Activated T-cell treated with anti-CD3 and anti-CD28 coated beads, Interleukin-2, amount 50 U/mL, for 4 hours (primary cell): ENCODE results near the gene GRIA1. TPM values are rescaled to one million over a fixed set of nuclear protein-coding genes. Genes with fewer than 3 reads are reported as not detected.

Experiments
- ATAC-seq, 2 donors: fragments of 200-7000 bp; cut with Tn5 transposase; one replicate each; pipeline ENCODE4 v1.10.0; 2021
- DNase-seq: peaks from one replicate; pipeline ENCODE4 v3.0.0-alpha.2; 2020
- H3K27me3 Mint-ChIP-seq: one replicate; pipeline ENCODE4 v1.8.0; 2021; ENCODE audit warnings: low read depth, mixed read lengths
- H3K36me3 Mint-ChIP-seq: one replicate; pipeline ENCODE4 v1.8.0; 2022; ENCODE audit warnings: mixed read lengths; ENCODE audit not compliant: insufficient read depth
- H3K4me1 Mint-ChIP-seq: one replicate; pipeline ENCODE4 v1.8.0; 2021; ENCODE audit warnings: low read depth, mixed read lengths
- H3K4me3 Mint-ChIP-seq: one replicate; pipeline ENCODE4 v1.8.0; 2021; ENCODE audit warnings: mild to moderate bottlenecking, moderate library complexity, mixed read lengths
- H3K9me3 Mint-ChIP-seq: one replicate; pipeline ENCODE4 v1.8.0; 2021; ENCODE audit warnings: mixed read lengths
- total RNA-seq, 3 donors: library from RNA; stranded (reverse); gene quantifications; one replicate each; pipeline ENCODE4 v1.2.1, GENCODE V29; 2021

The GRIA1 gene
- not detected for total RNA-seq

DNA sequence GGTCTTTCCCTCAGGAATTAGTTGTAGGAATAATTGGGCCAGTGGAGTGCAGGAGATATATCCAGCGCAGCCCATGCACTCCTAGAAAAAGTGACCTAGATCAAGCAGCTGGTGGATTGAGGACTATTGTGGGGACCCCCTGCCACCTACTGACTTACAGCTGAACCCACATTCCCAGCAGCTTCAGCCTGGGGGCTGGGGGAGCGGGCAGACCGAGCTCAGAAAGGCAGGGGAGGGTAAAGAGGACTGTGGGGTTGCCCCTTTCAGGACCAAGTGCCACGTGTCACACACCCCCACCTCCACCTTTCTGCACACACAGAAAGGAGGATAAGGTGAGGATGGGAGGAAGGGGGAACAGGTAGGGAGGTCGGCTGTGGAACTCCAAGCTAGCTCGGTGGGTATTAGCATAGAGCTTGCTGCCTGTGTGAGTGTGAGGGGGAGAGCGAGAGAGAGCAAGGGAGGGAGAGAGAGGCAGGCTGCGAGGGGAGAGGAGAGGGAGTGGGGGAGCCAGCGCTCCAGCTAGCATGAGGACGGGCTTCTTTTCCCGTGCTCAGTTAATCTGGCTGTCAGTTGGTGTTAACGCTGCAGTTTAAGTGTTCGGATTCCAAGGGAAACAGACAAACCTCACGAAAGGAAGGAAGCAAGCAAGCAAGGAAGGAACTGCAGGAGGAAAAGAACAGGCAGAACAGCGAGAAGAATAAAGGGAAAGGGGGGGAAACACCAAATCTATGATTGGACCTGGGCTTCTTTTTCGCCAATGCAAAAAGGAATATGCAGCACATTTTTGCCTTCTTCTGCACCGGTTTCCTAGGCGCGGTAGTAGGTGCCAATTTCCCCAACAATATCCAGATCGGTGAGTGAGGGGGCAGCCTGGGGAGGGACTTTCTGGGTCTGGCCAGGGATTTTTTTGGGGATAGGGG is at the start of gene GRIA1:
TSS of gene GRIA1 (plus strand) at position 553 of the 920 bp plus-strand sequence.
- DNase-seq (no peak), ATAC-seq (no peak)
- peaks cover 27% of the 10 kb centered on the region for H3K27me3 Mint-ChIP-seq
- H3K4me1 Mint-ChIP-seq: no peaks in the 10 kb centered on the region
- H3K9me3 Mint-ChIP-seq: no peaks in the 10 kb centered on the region
- H3K4me3 Mint-ChIP-seq: no peak within 1 kb of the TSS
- H3K36me3 Mint-ChIP-seq: no peaks in the 10 kb centered on the region

- H3K9me3 Mint-ChIP-seq: no peaks in the 10 kb centered on the region
- no peaks in the 10 kb centered on the region for H3K27me3 Mint-ChIP-seq
- ATAC-seq: no peak
- no peak overlapping the region for H3K4me3 Mint-ChIP-seq
- no peaks in the 10 kb centered on the region for H3K4me1 Mint-ChIP-seq
- no peaks in the 10 kb centered on the region for H3K36me3 Mint-ChIP-seq
- DNase-seq: no peak
Observed at GRCh38 chr5:153445875-153446579, 44.4 kb upstream of the GRIA1 start.

DNA sequence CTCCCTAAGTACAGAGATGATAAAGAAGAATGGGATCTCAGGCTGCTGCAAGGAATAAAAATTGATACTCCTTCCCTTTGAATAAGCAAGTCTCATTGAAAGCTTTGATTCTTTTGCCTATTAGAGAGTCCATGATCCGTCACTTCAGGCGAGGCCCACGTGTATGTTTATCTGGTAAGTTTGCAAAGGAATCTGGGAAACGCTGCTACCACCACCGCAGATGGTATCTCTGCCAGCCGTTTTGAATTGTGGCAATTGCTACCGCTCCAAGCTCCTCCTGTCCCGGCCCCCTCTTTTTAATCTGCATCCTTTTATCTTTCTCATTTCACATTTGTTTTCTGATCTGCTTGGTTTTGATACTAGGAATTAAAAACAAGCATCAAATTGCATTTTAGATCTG is 42.9 kb upstream of the GRIA1 start:
- Mint-ChIP-seq H3K4me1 (no peaks in the 10 kb centered on the region), H3K36me3 (no peaks in the 10 kb centered on the region), H3K4me3 (no peak overlapping the region), H3K27me3 (no peaks in the 10 kb centered on the region), H3K9me3 (no peaks in the 10 kb centered on the region)
- DNase-seq (no peak), ATAC-seq (no peak)

GRCh38 chr5:153456354-153456753 is 34.1 kb upstream of the GRIA1 start:
- Mint-ChIP-seq H3K9me3 (no peaks in the 10 kb centered on the region), H3K36me3 (no peaks in the 10 kb centered on the region), H3K4me1 (no peaks in the 10 kb centered on the region), H3K4me3 (no peak overlapping the region), H3K27me3 (peaks cover 1% of the 10 kb centered on the region)
- ATAC-seq (no peak), DNase-seq (no peak)

DNA sequence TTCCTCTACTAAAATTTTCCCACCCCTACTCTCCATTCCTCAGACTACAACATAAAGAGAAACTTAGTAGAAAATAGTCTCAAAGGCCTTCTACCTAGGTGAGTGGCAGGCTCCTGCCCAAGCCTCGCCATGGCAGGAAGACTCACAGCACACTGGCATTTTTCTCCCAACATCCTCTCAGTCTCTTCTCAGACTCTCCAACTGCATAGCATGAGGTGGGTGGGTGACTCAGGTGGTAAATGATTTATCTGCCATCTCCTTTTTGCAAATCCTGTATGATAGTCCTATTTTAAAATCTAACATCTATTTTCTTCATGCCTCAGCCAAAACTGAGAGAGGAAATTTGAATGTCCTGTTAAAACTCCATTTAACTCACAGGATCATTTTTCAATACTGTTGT is 33.5 kb upstream of the GRIA1 start:
- Mint-ChIP-seq H3K36me3 (no peaks in the 10 kb centered on the region), H3K4me3 (no peak overlapping the region), H3K27me3 (peaks cover 1% of the 10 kb centered on the region), H3K4me1 (no peaks in the 10 kb centered on the region), H3K9me3 (no peaks in the 10 kb centered on the region)
- ATAC-seq (no peak), DNase-seq (no peak)

DNA sequence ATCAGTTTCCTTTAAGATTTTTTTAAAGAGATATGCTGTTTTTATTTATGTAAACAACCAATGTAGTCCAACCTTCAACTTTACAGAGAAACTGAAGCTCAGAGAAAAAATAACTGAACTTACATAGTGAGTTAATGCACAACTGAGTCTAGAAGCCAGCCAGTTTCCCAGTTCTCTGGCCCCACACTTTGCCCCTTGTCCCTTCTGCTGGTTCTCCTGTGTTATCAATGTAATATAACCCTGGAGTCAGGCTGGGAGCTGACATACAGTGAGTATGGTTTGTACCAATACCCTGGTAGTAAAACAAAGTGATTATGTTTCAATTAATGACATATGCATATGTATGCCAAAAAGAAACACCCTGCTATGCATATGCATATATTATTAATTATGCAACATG is 32.2 kb upstream of the GRIA1 start:
- DNase-seq: no peak
- no peaks in the 10 kb centered on the region for H3K36me3 Mint-ChIP-seq
- ATAC-seq: no peak
- no peaks in the 10 kb centered on the region for H3K9me3 Mint-ChIP-seq
- no peak overlapping the region for H3K4me3 Mint-ChIP-seq
- peaks cover 1% of the 10 kb centered on the region for H3K27me3 Mint-ChIP-seq
- H3K4me1 Mint-ChIP-seq: no peaks in the 10 kb centered on the region

GRCh38 chr5:153459051-153459743 is 31.3 kb upstream of the GRIA1 start:
- Mint-ChIP-seq H3K4me1 (no peaks in the 10 kb centered on the region), H3K9me3 (no peaks in the 10 kb centered on the region), H3K36me3 (no peaks in the 10 kb centered on the region), H3K4me3 (no peak overlapping the region), H3K27me3 (no peaks in the 10 kb centered on the region)
- DNase-seq (no peak), ATAC-seq (no peak)

GRCh38 chr5:153460421-153460820 is 30.0 kb upstream of the GRIA1 start:
- Mint-ChIP-seq H3K9me3 (no peaks in the 10 kb centered on the region), H3K4me1 (no peaks in the 10 kb centered on the region), H3K36me3 (no peaks in the 10 kb centered on the region), H3K27me3 (no peaks in the 10 kb centered on the region), H3K4me3 (no peak overlapping the region)
- DNase-seq: no peak
- ATAC-seq: no peak

DNA sequence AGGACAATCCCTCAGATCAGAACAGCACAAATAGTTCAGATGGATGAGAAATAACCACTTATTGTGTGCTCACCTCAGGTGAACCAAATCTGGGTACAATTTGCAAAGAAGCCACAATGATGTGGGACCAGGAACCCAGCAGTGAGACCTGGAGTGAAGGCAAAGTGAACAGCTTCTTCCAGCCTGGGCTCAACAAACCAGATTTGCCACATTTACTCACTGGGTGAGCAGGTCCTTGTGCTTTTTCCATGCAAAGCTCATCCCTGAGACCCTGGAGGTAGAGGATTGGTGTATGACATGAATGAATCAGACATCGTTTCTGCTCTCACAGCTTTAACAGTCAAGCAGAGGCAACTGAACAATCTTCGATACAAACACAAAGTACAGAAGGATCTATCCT is 29.1 kb upstream of the GRIA1 start:
- no peak for DNase-seq
- Mint-ChIP-seq H3K4me1 (no peaks in the 10 kb centered on the region), H3K36me3 (no peaks in the 10 kb centered on the region), H3K4me3 (no peak overlapping the region), H3K9me3 (no peaks in the 10 kb centered on the region), H3K27me3 (no peaks in the 10 kb centered on the region)
- no peak for ATAC-seq

DNA sequence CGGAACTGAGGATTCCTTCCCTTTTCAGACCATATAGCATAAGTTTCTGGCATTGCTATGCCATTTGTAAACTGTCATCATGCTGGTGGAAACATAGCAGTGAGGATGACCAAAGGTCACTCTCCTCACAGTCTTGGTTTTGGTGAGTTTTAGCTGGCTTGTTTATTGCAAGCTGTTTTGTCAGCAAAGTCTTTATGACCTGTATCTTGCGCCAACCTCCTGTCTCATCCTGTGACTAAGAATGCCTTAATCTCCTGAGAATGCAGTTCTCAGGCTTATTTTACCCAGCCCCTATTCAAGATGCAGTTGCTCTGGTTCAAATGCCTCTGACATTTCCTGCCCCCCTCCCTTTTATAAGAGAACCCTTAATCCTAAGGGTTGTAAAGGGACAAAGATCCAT is 26.7 kb upstream of the GRIA1 start:
- Mint-ChIP-seq H3K36me3 (no peaks in the 10 kb centered on the region), H3K4me1 (no peaks in the 10 kb centered on the region), H3K27me3 (no peaks in the 10 kb centered on the region), H3K4me3 (no peak overlapping the region), H3K9me3 (no peaks in the 10 kb centered on the region)
- DNase-seq: no peak
- ATAC-seq: no peak

GRCh38 chr5:153467546-153467945 is 22.9 kb upstream of the GRIA1 start:
- ATAC-seq: no peak
- H3K9me3 Mint-ChIP-seq: peaks cover 4% of the 10 kb centered on the region
- no peaks in the 10 kb centered on the region for H3K27me3 Mint-ChIP-seq
- DNase-seq: no peak
- H3K36me3 Mint-ChIP-seq: no peaks in the 10 kb centered on the region
- no peak overlapping the region for H3K4me3 Mint-ChIP-seq
- no peaks in the 10 kb centered on the region for H3K4me1 Mint-ChIP-seq

GRCh38 chr5:153469423-153469822 is 21.0 kb upstream of the GRIA1 start:
- no peaks in the 10 kb centered on the region for H3K36me3 Mint-ChIP-seq
- ATAC-seq (no peak), DNase-seq (no peak)
- H3K4me3 Mint-ChIP-seq: no peak overlapping the region
- H3K27me3 Mint-ChIP-seq: no peaks in the 10 kb centered on the region
- no peaks in the 10 kb centered on the region for H3K4me1 Mint-ChIP-seq
- peaks cover 4% of the 10 kb centered on the region for H3K9me3 Mint-ChIP-seq

GRCh38 chr5:153470736-153471135 is 19.7 kb upstream of the GRIA1 start:
- Mint-ChIP-seq H3K4me1 (no peaks in the 10 kb centered on the region), H3K9me3 (peaks cover 4% of the 10 kb centered on the region), H3K36me3 (no peaks in the 10 kb centered on the region), H3K4me3 (no peak overlapping the region), H3K27me3 (peaks cover 2% of the 10 kb centered on the region)
- DNase-seq: no peak
- ATAC-seq: no peak

- Mint-ChIP-seq H3K27me3 (peaks cover 2% of the 10 kb centered on the region), H3K36me3 (no peaks in the 10 kb centered on the region), H3K4me1 (no peaks in the 10 kb centered on the region), H3K4me3 (no peak overlapping the region), H3K9me3 (no peaks in the 10 kb centered on the region)
- no peak for DNase-seq
- no peak for ATAC-seq
Observed at GRCh38 chr5:153476767-153477166, 13.7 kb upstream of the GRIA1 start.
